Panc1 (cell line): Measurements from ENCODE around the gene C19orf33. TPM values are rescaled to one million over a fixed set of nuclear protein-coding genes. Genes with fewer than 3 reads are reported as not detected.

Source experiments
- total RNA-seq: library from RNA; stranded (reverse); gene quantifications from one replicate; pipeline ENCODE4 v1.2.1, GENCODE V29; 2021; ENCODE audit not compliant: unreplicated experiment

The C19orf33 gene
- total RNA-seq, 1 experiment from 2014 or later = 201 TPM

Other genes starting within 250 kb of the C19orf33 start
- 7.5 TPM for gene DPF1, start 80.0 kb upstream of the C19orf33 start, total RNA-seq
- gene PPP1R14A, start 47.9 kb upstream of the C19orf33 start, total RNA-seq = 356 TPM
- gene SPINT2, start 39.7 kb upstream of the C19orf33 start, total RNA-seq = 1,006 TPM
- 143 TPM for gene YIF1B, start 11.7 kb downstream of the C19orf33 start, total RNA-seq
- gene KCNK6, start 15.6 kb downstream of the C19orf33 start, total RNA-seq = 17.2 TPM
- 8.9 TPM for gene CATSPERG, start 31.6 kb downstream of the C19orf33 start, total RNA-seq
- 388 TPM for gene PSMD8, start 70.3 kb downstream of the C19orf33 start, total RNA-seq
- gene GGN, start 83.8 kb downstream of the C19orf33 start, total RNA-seq = 1.4 TPM
- gene SPRED3, start 84.4 kb downstream of the C19orf33 start, total RNA-seq = 3.8 TPM
- gene FAM98C, start 98.8 kb downstream of the C19orf33 start, total RNA-seq = 24.7 TPM
- gene RASGRP4, start 122.0 kb downstream of the C19orf33 start, total RNA-seq = not detected
- gene RYR1, start 129.4 kb downstream of the C19orf33 start, total RNA-seq = 34.2 TPM